ENCODE data around the gene CALD1.

DNA sequence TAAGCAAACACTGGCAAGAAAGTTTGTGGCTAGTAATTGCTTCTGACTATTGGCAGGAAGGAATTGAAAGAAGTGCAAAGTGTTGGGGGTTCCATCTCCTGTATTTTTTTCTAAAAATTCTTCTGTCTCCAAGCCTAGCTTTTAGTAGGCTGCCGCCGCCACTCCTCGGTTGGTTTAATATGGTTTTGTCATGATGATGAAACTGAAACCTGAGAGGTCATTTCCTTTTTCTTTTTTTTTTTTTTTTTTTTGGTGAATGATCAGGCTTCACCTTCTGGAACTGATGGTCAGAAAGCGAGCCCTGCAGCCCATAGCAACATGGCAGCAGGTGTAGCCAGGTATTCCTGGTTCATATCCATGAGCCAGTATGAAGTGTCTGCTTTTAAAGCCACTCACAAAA is 131.5 kb downstream of the CALD1 start:
- no peak for TF ChIP-seq CTCF (IDR thresholded peaks at IDR 0.05)
- no peak for TF ChIP-seq POLR2A (IDR thresholded peaks at IDR 0.05)
- no peak for TF ChIP-seq POLR2AphosphoS5 (IDR thresholded peaks at IDR 0.05)
- no peak for TF ChIP-seq EP300 (IDR thresholded peaks at IDR 0.05; ENCODE audit: low read depth)
